PC-9 (cell line): ENCODE data around the gene C11orf86. TPM values are rescaled to one million over a fixed set of nuclear protein-coding genes. Genes with fewer than 3 reads are reported as not detected.
A peak's percentile ranks its signal among the peaks of the same experiment; 100 is the strongest.

ENCODE experiments used
- BruUV-seq: library from RNA; stranded (reverse); fragments of 400-500 nt; replicated peaks from 2 replicates; lab custom pipeline; 2021; lab: Mats Ljungman, UMichigan
- CTCF ChIA-PET: fragments of 300-600 bp; sonication (Branson Sonifier 250); formaldehyde crosslinking; loops from one replicate; lab custom pipeline; 2022; ENCODE audit warnings: antibody characterized with exemption; lab: Charles Lee
- POLR2A ChIA-PET: fragments of 300-600 bp; sonication (Branson Sonifier 250); formaldehyde crosslinking; loops from one replicate; lab custom pipeline; 2022; ENCODE audit warnings: antibody characterized with exemption; ENCODE audit not compliant: unreplicated experiment; lab: Charles Lee
- DNase-seq, 2 experiments: peaks; one replicate each; pipeline versions ENCODE4 v3.0.0 to v3.0.0-alpha.2; 2015 to 2022; ENCODE audit warnings: mixed read lengths in 1 of 2
- H2AFZ ChIP-seq: fragments of 200-600 bp; sonication (generic); 2 replicates; pipeline ENCODE4 v1.8.1; 2017; ENCODE audit warnings: antibody characterized with exemption
- H3F3A ChIP-seq: fragments of 200-600 bp; sonication (generic); 2 replicates; pipeline ENCODE4 v1.8.1; 2017; ENCODE audit warnings: antibody characterized with exemption, mild to moderate bottlenecking, low read depth; ENCODE audit not compliant: insufficient read depth
- H3K27ac ChIP-seq: fragments of 200-600 bp; sonication (generic); 2 replicates; pipeline ENCODE4 v1.6.1; 2016; ENCODE audit warnings: mixed run types
- H3K27me3 ChIP-seq: fragments of 200-600 bp; sonication (generic); 2 replicates; pipeline ENCODE4 v1.6.1; 2016; ENCODE audit warnings: low read depth, mixed run types; ENCODE audit not compliant: insufficient read depth
- H3K36me3 ChIP-seq: fragments of 200-600 bp; sonication (generic); 2 replicates; pipeline ENCODE4 v1.6.1; 2016; ENCODE audit warnings: low read depth, mixed run types
- H3K4me1 ChIP-seq: fragments of 200-600 bp; sonication (generic); replicated peaks from 2 replicates; pipeline ENCODE4 v1.6.1; 2016; ENCODE audit warnings: mixed run types; ENCODE audit not compliant: insufficient read depth
- H3K4me2 ChIP-seq: fragments of 200-600 bp; sonication (generic); 2 replicates; pipeline ENCODE4 v1.6.1; 2017; ENCODE audit warnings: mixed run types
- H3K4me3 ChIP-seq: fragments of 200-600 bp; sonication (generic); 2 replicates; pipeline ENCODE4 v1.6.1; 2016; ENCODE audit warnings: mixed run types
- H3K79me2 ChIP-seq: fragments of 200-600 bp; sonication (generic); 2 replicates; pipeline ENCODE4 v1.6.1; 2017; ENCODE audit warnings: low read depth, mixed run types
- H3K9me2 ChIP-seq: fragments of 200-600 bp; sonication (generic); 2 replicates; pipeline ENCODE4 v1.8.1; 2017; ENCODE audit warnings: mild to moderate bottlenecking; ENCODE audit not compliant: insufficient read depth
- H3K9me3 ChIP-seq: fragments of 200-600 bp; sonication (generic); 2 replicates; pipeline ENCODE4 v1.8.1; 2016; ENCODE audit warnings: low read depth; ENCODE audit not compliant: insufficient read depth
- H4K20me1 ChIP-seq: fragments of 200-600 bp; sonication (generic); 2 replicates; pipeline ENCODE4 v1.8.1; 2017; ENCODE audit not compliant: insufficient read depth
- EZH2 ChIP-seq: fragments of 200-600 bp; sonication (generic); IDR thresholded peaks from 2 replicates; pipeline ENCODE4 v1.8.0; 2017; ENCODE audit warnings: antibody characterized with exemption, low read depth
- intact Hi-C: fragments of 100-400 bp; cut with micrococcal nuclease; formaldehyde crosslinking; loops from one replicate; pipeline ENCODE4 v1.10.0; 2022; ENCODE audit not compliant: unreplicated experiment
- total RNA-seq: library from RNA; stranded (reverse); gene quantifications from 2 replicates; pipeline ENCODE4 v1.2.3, GENCODE V29; 2021
- TF ChIP-seq, protein P1 (sequence below): fragments of 200-600 bp; sonication (generic); conservative IDR thresholded peaks from 2 replicates; pipeline ENCODE4 v1.6.1; 2017; ENCODE audit warnings: mixed run types, antibody characterized with exemption, mild to moderate bottlenecking, moderate library complexity

Gene C11orf86
- total RNA-seq, 1 experiment from 2014 or later: not detected

DNA sequence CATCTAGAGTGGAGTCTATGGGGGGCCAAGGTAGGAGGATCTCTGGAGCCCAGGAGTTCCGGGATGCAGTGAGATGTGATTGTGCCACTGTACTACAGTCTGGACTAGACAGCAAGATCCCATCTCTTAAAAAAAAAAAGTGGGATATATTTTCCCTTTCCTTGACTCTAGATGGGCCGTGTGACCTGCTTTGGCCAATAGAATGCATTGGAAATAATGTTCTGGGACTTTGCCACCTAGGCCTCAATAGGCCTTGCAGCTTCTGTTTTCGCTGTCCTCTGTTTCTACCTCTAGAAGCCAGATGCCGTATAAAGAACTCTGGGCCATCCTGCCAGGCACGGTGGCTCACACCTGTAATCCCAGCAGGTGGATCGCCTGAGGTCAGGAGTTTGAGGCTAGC is 3.6 kb downstream of the C11orf86 start:
- Histone ChIP-seq H3K27ac (no peak overlapping the region), H3K27me3 (no peaks in the 10 kb centered on the region), H3K4me2 (no peak overlapping the region), H3K9me2 (no peaks in the 10 kb centered on the region), H3F3A (peaks cover 52% of the 10 kb centered on the region), H3K4me1 (peaks cover 44% of the 10 kb centered on the region), H3K36me3 (no peaks in the 10 kb centered on the region), H4K20me1 (no peaks in the 10 kb centered on the region), H2AFZ (no peak overlapping the region), H3K4me3 (no peak overlapping the region), H3K79me2 (no peaks in the 10 kb centered on the region), H3K9me3 (peaks cover 3% of the 10 kb centered on the region; the same call in 1 of the 2 replicates)
- no TSS peak for BruUV-seq
- CTCF ChIA-PET: no interaction called here
- no peak for DNase-seq
- POLR2A ChIA-PET: no interaction called here
- intact Hi-C loops: loop anchor here (5.0 kb wide), 1 partner anchor 136 kb away; the partner anchor contains the start of gene RCE1
- no peak for TF ChIP-seq EZH2
- TF ChIP-seq, protein P1, sequence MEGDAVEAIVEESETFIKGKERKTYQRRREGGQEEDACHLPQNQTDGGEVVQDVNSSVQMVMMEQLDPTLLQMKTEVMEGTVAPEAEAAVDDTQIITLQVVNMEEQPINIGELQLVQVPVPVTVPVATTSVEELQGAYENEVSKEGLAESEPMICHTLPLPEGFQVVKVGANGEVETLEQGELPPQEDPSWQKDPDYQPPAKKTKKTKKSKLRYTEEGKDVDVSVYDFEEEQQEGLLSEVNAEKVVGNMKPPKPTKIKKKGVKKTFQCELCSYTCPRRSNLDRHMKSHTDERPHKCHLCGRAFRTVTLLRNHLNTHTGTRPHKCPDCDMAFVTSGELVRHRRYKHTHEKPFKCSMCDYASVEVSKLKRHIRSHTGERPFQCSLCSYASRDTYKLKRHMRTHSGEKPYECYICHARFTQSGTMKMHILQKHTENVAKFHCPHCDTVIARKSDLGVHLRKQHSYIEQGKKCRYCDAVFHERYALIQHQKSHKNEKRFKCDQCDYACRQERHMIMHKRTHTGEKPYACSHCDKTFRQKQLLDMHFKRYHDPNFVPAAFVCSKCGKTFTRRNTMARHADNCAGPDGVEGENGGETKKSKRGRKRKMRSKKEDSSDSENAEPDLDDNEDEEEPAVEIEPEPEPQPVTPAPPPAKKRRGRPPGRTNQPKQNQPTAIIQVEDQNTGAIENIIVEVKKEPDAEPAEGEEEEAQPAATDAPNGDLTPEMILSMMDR: no peak

DNA sequence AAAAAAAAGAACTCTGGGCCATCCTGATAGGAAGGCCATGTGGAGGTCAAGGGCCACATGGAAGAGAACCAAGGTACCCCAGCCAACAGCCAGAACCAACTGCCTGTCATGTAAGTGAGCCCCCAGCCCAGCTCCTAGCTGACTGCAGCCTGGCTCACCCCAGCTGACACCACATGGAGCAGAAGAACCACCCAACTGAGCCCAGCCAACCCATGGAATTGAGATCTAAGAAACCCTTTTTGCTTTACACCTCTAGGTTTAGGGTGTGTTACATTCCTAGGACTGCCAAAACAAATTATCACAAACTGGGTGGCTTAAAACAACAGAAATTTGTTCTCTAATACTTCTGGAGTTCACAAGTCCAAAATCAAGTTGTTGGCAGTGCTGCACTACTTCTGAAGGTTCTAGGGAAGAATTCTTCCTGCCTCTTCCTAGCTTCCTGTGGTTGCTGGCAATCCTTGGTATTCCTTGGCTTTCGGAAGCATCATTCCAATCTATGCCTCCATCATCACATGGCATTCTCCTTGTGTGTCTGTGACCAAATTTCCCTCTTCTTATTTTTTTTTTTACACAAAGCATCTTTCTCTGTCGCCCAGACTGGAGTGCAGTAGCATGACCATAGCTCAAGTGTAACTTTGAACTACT is 4.4 kb downstream of the C11orf86 start:
- H3K9me2 ChIP-seq: no peaks in the 10 kb centered on the region
- peaks cover 42% of the 10 kb centered on the region for H3K4me1 ChIP-seq
- no peak overlapping the region for H3K27ac ChIP-seq
- TF ChIP-seq, protein P1: no peak
- TF ChIP-seq EZH2: no peak
- no peaks in the 10 kb centered on the region for H3K27me3 ChIP-seq
- H4K20me1 ChIP-seq: no peaks in the 10 kb centered on the region
- no peak overlapping the region for H3K4me2 ChIP-seq
- POLR2A ChIA-PET: no interaction called here
- BruUV-seq: no TSS peak
- H3K79me2 ChIP-seq: no peaks in the 10 kb centered on the region
- peaks cover 48% of the 10 kb centered on the region for H3F3A ChIP-seq
- peaks cover 3% of the 10 kb centered on the region; the same call in 1 of the 2 replicates for H3K9me3 ChIP-seq
- CTCF ChIA-PET: no interaction called here
- no peak for DNase-seq
- no peaks in the 10 kb centered on the region for H3K36me3 ChIP-seq
- no peak overlapping the region for H3K4me3 ChIP-seq
- intact Hi-C loops: loop anchor here (5.0 kb wide), 1 partner anchor 137 kb away; the partner anchor contains the start of gene RCE1
- no peak overlapping the region for H2AFZ ChIP-seq

DNA sequence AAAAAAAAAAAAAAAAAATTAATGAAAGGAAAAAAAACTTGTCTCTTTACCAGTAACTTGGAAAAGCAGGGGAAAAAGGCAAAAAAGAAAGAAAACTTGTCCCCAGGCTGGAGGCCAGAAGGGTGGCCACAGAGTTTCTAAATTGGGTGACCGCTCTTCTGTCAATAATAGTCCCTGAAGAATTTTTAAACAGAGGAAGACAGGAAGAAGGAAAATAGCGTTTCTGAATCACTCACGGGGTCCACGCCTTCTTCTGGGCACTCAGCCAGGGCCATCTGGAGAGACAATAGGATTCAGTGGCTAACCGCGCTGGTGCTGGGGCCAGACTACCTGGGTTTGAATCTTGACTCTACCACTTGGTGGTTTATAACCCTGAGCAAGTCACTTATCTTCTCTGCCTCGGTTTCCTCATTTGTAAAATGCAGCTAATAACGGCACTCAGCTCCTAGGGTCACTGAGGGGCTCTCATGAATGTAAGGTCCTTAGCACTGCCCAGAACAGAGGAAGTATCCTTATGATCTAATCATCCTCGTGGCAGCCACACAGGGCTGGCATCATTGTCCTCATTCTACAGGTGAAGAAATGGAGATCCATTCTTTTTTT is 7.0 kb downstream of the C11orf86 start:
- peak; percentile 93 to 95 for DNase-seq
- Histone ChIP-seq H3K9me3 (peaks cover 3% of the 10 kb centered on the region; the same call in 1 of the 2 replicates), H3K79me2 (no peaks in the 10 kb centered on the region), H3K27ac (peak overlapping the region; percentile 25; the same call in 1 of the 2 replicates), H4K20me1 (no peaks in the 10 kb centered on the region), H3K4me3 (no peak overlapping the region), H3K36me3 (no peaks in the 10 kb centered on the region), H2AFZ (no peak overlapping the region), H3K4me2 (peak overlapping the region; percentile 22), H3K4me1 (peaks cover 31% of the 10 kb centered on the region), H3F3A (peaks cover 36% of the 10 kb centered on the region), H3K9me2 (no peaks in the 10 kb centered on the region), H3K27me3 (no peaks in the 10 kb centered on the region)
- TF ChIP-seq EZH2: no peak
- TF ChIP-seq, protein P1: no peak
- intact Hi-C loops: loop anchor here (1.0 kb wide), 1 partner anchor 49 kb away; no protein-coding TSS in a partner anchor
- ChIA-PET POLR2A (interaction anchor here (0.7 kb wide), 1 partner anchor 41 kb away, joined by 7 read pairs; the partner anchor contains the start of gene SYT12), CTCF (no interaction called here)
- BruUV-seq: no TSS peak
